IgD-negative memory B cell (primary cell): ENCODE measurements around the gene ABAT. TPM values are rescaled to one million over a fixed set of nuclear protein-coding genes. Genes with fewer than 3 reads are reported as not detected.
"Not testable (repeated sequence)": the region's sequence is repeated elsewhere in the genome, so short reads cannot be mapped to it uniquely, and the experiment has no call there.

ENCODE experiments used
- H3K27ac Mint-ChIP-seq, 3 donors: one replicate each; pipeline ENCODE4 v1.8.0; 2020 to 2022; ENCODE audit warnings: mild to moderate bottlenecking in 3 of 3, mixed read lengths in 3 of 3, moderate library complexity in 1 of 3
- H3K27me3 Mint-ChIP-seq: one replicate; pipeline ENCODE4 v1.8.0; 2021; ENCODE audit warnings: mixed read lengths
- H3K36me3 Mint-ChIP-seq: one replicate; pipeline ENCODE4 v1.8.0; 2020; ENCODE audit warnings: mild to moderate bottlenecking, mixed read lengths
- H3K4me1 Mint-ChIP-seq, 3 donors: one replicate each; pipeline ENCODE4 v1.8.0; 2020 to 2022; ENCODE audit warnings: mixed read lengths in 3 of 3, mild to moderate bottlenecking in 1 of 3
- H3K4me3 Mint-ChIP-seq, 4 donors: one replicate each; pipeline ENCODE4 v1.8.0; 2020 to 2022; ENCODE audit warnings: mild to moderate bottlenecking in 4 of 4, mixed read lengths in 4 of 4, moderate library complexity in 3 of 4
- H3K9me3 Mint-ChIP-seq, 3 donors: one replicate each; pipeline ENCODE4 v1.8.0; 2020 to 2021; ENCODE audit warnings: mixed read lengths in 3 of 3, mild to moderate bottlenecking in 1 of 3
- polyA plus RNA-seq: library from polyadenylated mRNA; unstranded; fragments of 300-500 nt; fragmentation: Illumina TruSeq; gene quantifications from one replicate; pipeline ENCODE4 v1.2.3, GENCODE V29; 2021

ABAT gene
- polyA plus RNA-seq, 1 donor from 2014 or later, result 3.3 TPM

- Mint-ChIP-seq H3K27me3 (no peaks in the 10 kb centered on the region), H3K9me3 (peaks cover 7 to 14% (median 10%) of the 10 kb centered on the region in 3 donors), H3K36me3 (peaks cover 8% of the 10 kb centered on the region), H3K4me3 (no peak overlapping the region), H3K27ac (no peak overlapping the region), H3K4me1 (peaks cover 12 to 19% (median 16%) of the 10 kb centered on the region in 3 donors)
These were observed 11.2 kb downstream of the ABAT start for GRCh38 chr16:8685617-8686016.

GRCh38 chr16:8686031-8686621 lies 11.7 kb downstream of the ABAT start:
- Mint-ChIP-seq H3K27me3 (no peaks in the 10 kb centered on the region), H3K27ac (no peak overlapping the region), H3K36me3 (peaks cover 11% of the 10 kb centered on the region), H3K4me1 (peaks cover 8 to 19% (median 14%) of the 10 kb centered on the region in 3 donors), H3K4me3 (no peak overlapping the region), H3K9me3 (peaks cover 7 to 16% (median 10%) of the 10 kb centered on the region in 3 donors)

- Mint-ChIP-seq H3K27ac (no peak overlapping the region), H3K27me3 (no peaks in the 10 kb centered on the region), H3K4me1 (peaks cover 6 to 19% (median 12%) of the 10 kb centered on the region in 3 donors), H3K4me3 (peak overlapping the region in 1 of 4 donors; percentile 16), H3K36me3 (peaks cover 11% of the 10 kb centered on the region), H3K9me3 (peaks cover 7 to 16% (median 10%) of the 10 kb centered on the region in 3 donors)
These were observed 12.5 kb downstream of the ABAT start for GRCh38 chr16:8686879-8687278.

- Mint-ChIP-seq H3K27ac (no peak overlapping the region), H3K4me1 (peaks cover 7 to 11% (median 9%) of the 10 kb centered on the region in 3 donors), H3K4me3 (no peak overlapping the region), H3K9me3 (peaks cover 7 to 16% (median 10%) of the 10 kb centered on the region in 3 donors), H3K27me3 (no peaks in the 10 kb centered on the region), H3K36me3 (peaks cover 13% of the 10 kb centered on the region)
These were observed 15.3 kb downstream of the ABAT start for GRCh38 chr16:8689686-8690085.

GRCh38 chr16:8691728-8692127 lies 17.3 kb downstream of the ABAT start:
- peaks cover 13% of the 10 kb centered on the region for H3K36me3 Mint-ChIP-seq
- no peak overlapping the region for H3K4me3 Mint-ChIP-seq
- H3K27me3 Mint-ChIP-seq, result no peaks in the 10 kb centered on the region
- peaks cover 7 to 16% (median 9%) of the 10 kb centered on the region in 3 donors for H3K9me3 Mint-ChIP-seq
- peaks cover 0 to 6% (median 4%) of the 10 kb centered on the region in 3 donors for H3K4me1 Mint-ChIP-seq
- no peak overlapping the region for H3K27ac Mint-ChIP-seq

- Mint-ChIP-seq H3K4me1 (peaks cover 2 to 5% (median 2%) of the 10 kb centered on the region in 3 donors), H3K27ac (no peak overlapping the region), H3K27me3 (no peaks in the 10 kb centered on the region), H3K4me3 (no peak overlapping the region), H3K36me3 (peaks cover 7% of the 10 kb centered on the region), H3K9me3 (peaks cover 0 to 7% (median 0%) of the 10 kb centered on the region in 3 donors)
These were observed 20.6 kb downstream of the ABAT start for GRCh38 chr16:8694795-8695728.

GRCh38 chr16:8696880-8697279 lies 22.5 kb downstream of the ABAT start:
- H3K27me3 Mint-ChIP-seq, result no peaks in the 10 kb centered on the region
- peaks cover 3% of the 10 kb centered on the region for H3K36me3 Mint-ChIP-seq
- no peak overlapping the region for H3K27ac Mint-ChIP-seq
- H3K4me3 Mint-ChIP-seq, result no peak overlapping the region
- no peaks in the 10 kb centered on the region for H3K9me3 Mint-ChIP-seq
- peaks cover 0 to 2% (median 2%) of the 10 kb centered on the region in 3 donors for H3K4me1 Mint-ChIP-seq

GRCh38 chr16:8697965-8698364 lies 23.5 kb downstream of the ABAT start:
- peaks cover 7% of the 10 kb centered on the region for H3K36me3 Mint-ChIP-seq
- no peaks in the 10 kb centered on the region for H3K9me3 Mint-ChIP-seq
- no peak overlapping the region for H3K27ac Mint-ChIP-seq
- no peak overlapping the region for H3K4me3 Mint-ChIP-seq
- peaks cover 0 to 2% (median 2%) of the 10 kb centered on the region in 3 donors for H3K4me1 Mint-ChIP-seq
- no peaks in the 10 kb centered on the region for H3K27me3 Mint-ChIP-seq

- H3K4me3 Mint-ChIP-seq, result no peak overlapping the region
- no peaks in the 10 kb centered on the region for H3K27me3 Mint-ChIP-seq
- peaks cover 7% of the 10 kb centered on the region for H3K36me3 Mint-ChIP-seq
- no peaks in the 10 kb centered on the region for H3K9me3 Mint-ChIP-seq
- peaks cover 0 to 8% (median 5%) of the 10 kb centered on the region in 3 donors for H3K4me1 Mint-ChIP-seq
- H3K27ac Mint-ChIP-seq, result no peak overlapping the region
These were observed 29.3 kb downstream of the ABAT start for GRCh38 chr16:8703693-8704092.

GRCh38 chr16:8704098-8704497 lies 29.7 kb downstream of the ABAT start:
- H3K27ac Mint-ChIP-seq, result no peak overlapping the region
- no peaks in the 10 kb centered on the region for H3K9me3 Mint-ChIP-seq
- H3K36me3 Mint-ChIP-seq, result peaks cover 7% of the 10 kb centered on the region

GRCh38 chr16:8705100-8705822 lies 30.8 kb downstream of the ABAT start:
- not testable (repeated sequence) for H3K4me3 Mint-ChIP-seq, H3K4me1 Mint-ChIP-seq, H3K36me3 Mint-ChIP-seq, H3K9me3 Mint-ChIP-seq, H3K27me3 Mint-ChIP-seq
- H3K27ac Mint-ChIP-seq, result peak overlapping the region in 1 of 3 donors; percentile 55

More at GRCh38 chr16:8704098-8704497, 29.7 kb downstream of the ABAT start:
- peaks cover 0 to 8% (median 3%) of the 10 kb centered on the region in 3 donors for H3K4me1 Mint-ChIP-seq
- no peaks in the 10 kb centered on the region for H3K27me3 Mint-ChIP-seq
- no peak overlapping the region for H3K4me3 Mint-ChIP-seq

GRCh38 chr16:8708536-8708935 lies 34.1 kb downstream of the ABAT start:
- no peak overlapping the region for H3K27ac Mint-ChIP-seq
- H3K9me3 Mint-ChIP-seq, result peaks cover 0 to 4% (median 0%) of the 10 kb centered on the region in 3 donors
- no peak overlapping the region for H3K4me3 Mint-ChIP-seq
- H3K27me3 Mint-ChIP-seq, result peaks cover 3% of the 10 kb centered on the region
- H3K4me1 Mint-ChIP-seq, result peaks cover 0 to 8% (median 5%) of the 10 kb centered on the region in 3 donors
- H3K36me3 Mint-ChIP-seq, result peaks cover 2% of the 10 kb centered on the region

- Mint-ChIP-seq H3K27ac (peak overlapping the region in 1 of 3 donors; percentile 63), H3K4me3 (no peak overlapping the region), H3K9me3 (peaks cover 4 to 6% (median 4%) of the 10 kb centered on the region in 3 donors), H3K36me3 (peaks cover 3% of the 10 kb centered on the region), H3K27me3 (peaks cover 3% of the 10 kb centered on the region), H3K4me1 (peaks cover 0 to 1% (median 1%) of the 10 kb centered on the region in 3 donors)
These were observed 38.4 kb downstream of the ABAT start for GRCh38 chr16:8712589-8713361.

- Mint-ChIP-seq H3K4me1 (peaks cover 0 to 1% (median 1%) of the 10 kb centered on the region in 3 donors), H3K27me3 (peaks cover 3% of the 10 kb centered on the region), H3K36me3 (peaks cover 3% of the 10 kb centered on the region), H3K9me3 (peaks cover 4 to 8% (median 4%) of the 10 kb centered on the region in 3 donors), H3K27ac (peak overlapping the region in 1 of 3 donors; percentile 2), H3K4me3 (peak overlapping the region in 2 of 4 donors; percentile 1 to 10)
These were observed 39.3 kb downstream of the ABAT start for GRCh38 chr16:8713635-8714172.
